ENCODE measurements around the gene TRABD2A. TPM values are rescaled to one million over a fixed set of nuclear protein-coding genes. Genes with fewer than 3 reads are reported as not detected.

Gene TRABD2A
- total RNA-seq, 2 donors from 2014 or later, result 4.8 to 7.7 TPM

DNA sequence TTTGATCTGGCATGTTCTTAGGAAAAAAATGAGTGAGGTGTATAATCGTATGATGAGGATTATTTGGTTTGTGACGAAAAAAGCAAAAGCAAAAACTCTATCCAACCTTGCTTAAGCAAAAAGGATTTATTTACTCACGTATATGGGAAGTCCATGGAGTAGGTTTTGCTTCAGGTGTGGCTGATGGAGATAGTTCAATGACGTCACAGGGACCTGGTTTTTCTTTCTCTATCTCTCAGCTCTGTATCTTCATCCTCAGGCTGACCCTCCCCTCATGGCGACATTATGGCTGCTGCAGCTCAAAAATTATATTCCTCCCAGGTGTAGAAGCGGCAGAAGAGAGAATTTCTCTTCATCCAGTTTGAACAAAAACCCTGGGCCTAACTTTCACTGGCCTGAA, 33.5 kb upstream of the TRABD2A start:
- peak; percentile 13 for DNase-seq
- H3K9ac ChIP-seq (ENCODE audit: extremely low read depth, low read length, poor library complexity, severe bottlenecking), result no peak overlapping the region
- Mint-ChIP-seq H3K36me3 (ENCODE audit: low read depth) (peaks cover 10% of the 10 kb centered on the region), H3K27me3 (ENCODE audit: insufficient read depth) (no peaks in the 10 kb centered on the region), H3K4me3 (no peak overlapping the region), H3K27ac (no peak overlapping the region), H3K9me3 (peaks cover 3% of the 10 kb centered on the region), H3K4me1 (no peaks in the 10 kb centered on the region)
- no peaks in the 10 kb centered on the region for H3K27me3 ChIP-seq (ENCODE audit: control insufficient read depth, insufficient read depth, low read length, poor library complexity, severe bottlenecking)
- 92 to 100% methylated on average over 2 to 6 of the region's 6 CpGs for WGBS, 2 experiments (ENCODE audit: insufficient coverage in 1 of 2, insufficient read length in 1 of 2)
- H3K4me3 ChIP-seq (ENCODE audit: low read length), result no peak overlapping the region
- no peak overlapping the region for H3K27ac ChIP-seq (ENCODE audit: low read depth, low read length)
- H3K36me3 ChIP-seq (ENCODE audit: control insufficient read depth, insufficient read depth, low read length), result no peaks in the 10 kb centered on the region
- no peaks in the 10 kb centered on the region for H3K4me1 ChIP-seq (ENCODE audit: control insufficient read depth, insufficient read depth, low read length)
- no peaks in the 10 kb centered on the region for H3K9me3 ChIP-seq (ENCODE audit: control insufficient read depth, low read length)
- no peak for TF ChIP-seq CTCF (conservative IDR thresholded peaks at IDR 0.05)

- H3K27me3 Mint-ChIP-seq (ENCODE audit: insufficient read depth), result no peaks in the 10 kb centered on the region
- Histone ChIP-seq H3K36me3 (ENCODE audit: control insufficient read depth, insufficient read depth, low read length) (no peaks in the 10 kb centered on the region), H3K4me3 (ENCODE audit: low read length) (no peak overlapping the region), H3K9ac (ENCODE audit: extremely low read depth, low read length, poor library complexity, severe bottlenecking) (no peak overlapping the region), H3K9me3 (ENCODE audit: control insufficient read depth, low read length) (no peaks in the 10 kb centered on the region), H3K4me1 (ENCODE audit: control insufficient read depth, insufficient read depth, low read length) (no peaks in the 10 kb centered on the region), H3K27ac (ENCODE audit: low read depth, low read length) (no peak overlapping the region), H3K27me3 (ENCODE audit: control insufficient read depth, insufficient read depth, low read length, poor library complexity, severe bottlenecking) (no peaks in the 10 kb centered on the region)
- H3K4me1 Mint-ChIP-seq, result peaks cover 2% of the 10 kb centered on the region
- peaks cover 18% of the 10 kb centered on the region for H3K36me3 Mint-ChIP-seq (ENCODE audit: low read depth)
- H3K27ac Mint-ChIP-seq, result no peak overlapping the region
- 94 to 97% methylated on average over 4 of the region's 4 CpGs for WGBS, 2 experiments (ENCODE audit: insufficient coverage in 1 of 2, insufficient read length in 1 of 2)
- peaks cover 3% of the 10 kb centered on the region for H3K9me3 Mint-ChIP-seq
- no peak for TF ChIP-seq CTCF (conservative IDR thresholded peaks at IDR 0.05)
- H3K4me3 Mint-ChIP-seq, result no peak overlapping the region
- DNase-seq, result peak; percentile 17
These were observed 32.1 kb upstream of the TRABD2A start for GRCh38 chr2:84912984-84913383.

GRCh38 chr2:84911135-84911678, 30.3 kb upstream of the TRABD2A start:
- 95 to 100% methylated on average over 1 to 4 of the region's 5 CpGs for WGBS, 2 experiments (ENCODE audit: insufficient coverage in 1 of 2, insufficient read length in 1 of 2)
- TF ChIP-seq CTCF (conservative IDR thresholded peaks at IDR 0.05), result no peak
- no peaks in the 10 kb centered on the region for H3K27me3 ChIP-seq (ENCODE audit: control insufficient read depth, insufficient read depth, low read length, poor library complexity, severe bottlenecking)
- no peak overlapping the region for H3K27ac ChIP-seq (ENCODE audit: low read depth, low read length)
- H3K9me3 Mint-ChIP-seq, result peaks cover 3% of the 10 kb centered on the region
- DNase-seq, result peak; percentile 13
- H3K36me3 Mint-ChIP-seq (ENCODE audit: low read depth), result peaks cover 29% of the 10 kb centered on the region
- H3K36me3 ChIP-seq (ENCODE audit: control insufficient read depth, insufficient read depth, low read length), result peaks cover 6% of the 10 kb centered on the region
- no peak overlapping the region for H3K4me3 Mint-ChIP-seq
- no peaks in the 10 kb centered on the region for H3K27me3 Mint-ChIP-seq (ENCODE audit: insufficient read depth)
- peaks cover 11% of the 10 kb centered on the region for H3K4me1 Mint-ChIP-seq
- H3K9ac ChIP-seq (ENCODE audit: extremely low read depth, low read length, poor library complexity, severe bottlenecking), result no peak overlapping the region
- H3K9me3 ChIP-seq (ENCODE audit: control insufficient read depth, low read length), result no peaks in the 10 kb centered on the region
- no peaks in the 10 kb centered on the region for H3K4me1 ChIP-seq (ENCODE audit: control insufficient read depth, insufficient read depth, low read length)
- no peak overlapping the region for H3K4me3 ChIP-seq (ENCODE audit: low read length)
- no peak overlapping the region for H3K27ac Mint-ChIP-seq

All from endodermal cell (in vitro differentiated cells).